Measurements from ENCODE around the gene SLAMF9.

- TF ChIP-seq, protein P1, sequence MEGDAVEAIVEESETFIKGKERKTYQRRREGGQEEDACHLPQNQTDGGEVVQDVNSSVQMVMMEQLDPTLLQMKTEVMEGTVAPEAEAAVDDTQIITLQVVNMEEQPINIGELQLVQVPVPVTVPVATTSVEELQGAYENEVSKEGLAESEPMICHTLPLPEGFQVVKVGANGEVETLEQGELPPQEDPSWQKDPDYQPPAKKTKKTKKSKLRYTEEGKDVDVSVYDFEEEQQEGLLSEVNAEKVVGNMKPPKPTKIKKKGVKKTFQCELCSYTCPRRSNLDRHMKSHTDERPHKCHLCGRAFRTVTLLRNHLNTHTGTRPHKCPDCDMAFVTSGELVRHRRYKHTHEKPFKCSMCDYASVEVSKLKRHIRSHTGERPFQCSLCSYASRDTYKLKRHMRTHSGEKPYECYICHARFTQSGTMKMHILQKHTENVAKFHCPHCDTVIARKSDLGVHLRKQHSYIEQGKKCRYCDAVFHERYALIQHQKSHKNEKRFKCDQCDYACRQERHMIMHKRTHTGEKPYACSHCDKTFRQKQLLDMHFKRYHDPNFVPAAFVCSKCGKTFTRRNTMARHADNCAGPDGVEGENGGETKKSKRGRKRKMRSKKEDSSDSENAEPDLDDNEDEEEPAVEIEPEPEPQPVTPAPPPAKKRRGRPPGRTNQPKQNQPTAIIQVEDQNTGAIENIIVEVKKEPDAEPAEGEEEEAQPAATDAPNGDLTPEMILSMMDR (IDR thresholded peaks at IDR 0.05; ENCODE audit: low read depth, low read length, poor library complexity, severe bottlenecking): no peak
- no peak for TF ChIP-seq EZH2phosphoT487 (IDR thresholded peaks at IDR 0.05; ENCODE audit: borderline replicate concordance, low read length)
These were observed 26.1 kb downstream of the SLAMF9 start for GRCh38 chr1:159927849-159928431.

Measured in DOHH2 (cell line).